Pancreas (tissue), 10 donors: Measurements from ENCODE around the gene ANGPTL7. TPM values are rescaled to one million over a fixed set of nuclear protein-coding genes. Genes with fewer than 3 reads are reported as not detected.

Source experiments
- ATAC-seq, 4 donors: fragments of 200-7000 bp; cut with Tn5 transposase; one replicate each; pipeline versions ENCODE4 v1.8.0 to v1.9.1; 2020; ENCODE audit warnings: mild to moderate bottlenecking in 4 of 4, moderate library complexity in 4 of 4
- DNase-seq, 6 donors: peaks; one replicate each; pipeline ENCODE4 v3.0.0-alpha.2; 2020
- FAIRE-seq: peaks from 2 replicates; lab custom pipeline; 2012; peaks lifted over from hg19 to GRCh38; lab: Jason Lieb, UNC
- H3K27ac ChIP-seq, 4 donors: fragments of 200-600 bp; sonication (generic); 1 replicate in 3 of 4; 2 replicates in 1 of 4; pipeline versions ENCODE4 v1.5.0 to v1.8.0; 2020
- H3K27me3 ChIP-seq, 4 donors: fragments of 200-600 bp; one replicate each; pipeline ENCODE4 v1.8.0; 2021
- H3K36me3 ChIP-seq, 3 donors: fragments of 200-600 bp; sonication (generic) in 1 of 3; one replicate each; pipeline versions ENCODE4 v1.5.0 to v1.8.0; 2020 to 2021
- H3K4me1 ChIP-seq, 3 donors: fragments of 200-600 bp; one replicate each; pipeline ENCODE4 v1.8.0; 2021
- H3K4me3 ChIP-seq, 4 donors: fragments of 200-600 bp; sonication (generic) in 2 of 4; one replicate each; pipeline versions ENCODE4 v1.5.0 to v1.8.0; 2020 to 2021
- H3K9me3 ChIP-seq, 4 donors: fragments of 200-600 bp; one replicate each; pipeline ENCODE4 v1.8.0; 2021
- CTCF ChIP-seq, 4 donors: fragments of 200-600 bp; sonication (generic) in 3 of 4; IDR thresholded peaks; one replicate each; pipeline versions ENCODE4 v1.5.0 to v1.8.0; 2021; ENCODE audit warnings: antibody characterized with exemption in 4 of 4
- WGBS, 2 donors: extraction: QIAGEN DNeasy Blood & Tissue Kit; methylation state at CpG; one replicate each; pipeline ENCODE4 v1.1.7; 2013; 5-methylcytosine and 5-hydroxymethylcytosine counted together
- intact Hi-C, 3 donors: fragments of 100-400 bp; cut with DNase I; formaldehyde crosslinking; loops; one replicate each; pipeline versions ENCODE4 v1.11.1 to v1.14.2; 2022
- polyA plus RNA-seq, 2 donors: library from polyadenylated mRNA; stranded (reverse); fragments of 200-250 nt; gene quantifications; one replicate each; pipeline ENCODE4 v1.2.3, GENCODE V29; 2013
- total RNA-seq, 6 donors: library from RNA; stranded (reverse); fragmentation: NEBNext Ultra II Directional in 4 of 6; extraction: Animal tissue kit (Norgen Biotek cat#: 25700) in 4 of 6; gene quantifications; one replicate each; pipeline versions ENCODE4 v1.2.1 to v1.2.4, GENCODE V29; 2021 to 2023
- donor health status: healthy with polysubstance abuse.
- donor health status: DM: no; HTN: no; CAD: no; lungs with moderate emphysema.
- donor health status: DM: no; HTN: no; CAD: no.
- donor health status: control.
- donor health status: control.
- donor health status: Bipolar disorder and iron deficiency.
- donor health status: DM: yes; HTN: yes; CAD: no.
- donor health status: DM: no; HTN: no; CAD: no.
- donor health status: DM: no; HTN: no; CAD: no.
- donor health status: DM: yes; HTN: yes; CAD: no.

ANGPTL7 gene
- total and polyA plus RNA-seq, 8 donors: 0.09 to 0.63 (median 0.22) TPM; not detected in 2

DNA sequence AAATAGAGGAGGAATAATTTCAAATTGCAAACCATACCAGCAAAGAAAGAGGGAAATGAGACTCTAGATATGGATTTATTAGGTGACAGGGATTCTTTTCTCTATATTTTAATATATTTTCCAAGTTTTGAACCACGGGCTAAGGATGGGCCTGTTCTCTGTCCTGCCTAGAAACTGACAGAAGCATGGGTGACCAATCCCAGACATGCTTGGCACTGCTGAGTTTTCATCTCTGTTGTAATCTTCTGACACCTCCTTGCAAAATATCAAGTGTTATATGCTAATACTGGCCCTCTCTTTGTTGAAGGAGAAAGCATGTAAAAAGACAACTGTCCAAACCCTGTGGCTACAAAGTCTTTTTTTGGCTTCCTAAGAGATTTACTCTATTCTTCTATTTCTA lies 774 bp upstream of the ANGPTL7 start:
- no peak for TF ChIP-seq CTCF (IDR thresholded peaks at IDR 0.05)
- no peaks in the 10 kb centered on the region for H3K27me3 ChIP-seq
- no peaks in the 10 kb centered on the region for H3K4me1 ChIP-seq
- DNase-seq (no peak), FAIRE-seq (no peak), ATAC-seq (no peak)
- intact Hi-C loops: no loop called here
- H3K36me3 ChIP-seq: peaks cover 0 to 8% (median 0%) of the 10 kb centered on the region in 3 donors
- WGBS, 2 donors: 91% methylated on average over 1 of the region's 1 CpG
- no peaks in the 10 kb centered on the region for H3K9me3 ChIP-seq
- no peak overlapping the region for H3K27ac ChIP-seq
- no peak overlapping the region for H3K4me3 ChIP-seq

DNA sequence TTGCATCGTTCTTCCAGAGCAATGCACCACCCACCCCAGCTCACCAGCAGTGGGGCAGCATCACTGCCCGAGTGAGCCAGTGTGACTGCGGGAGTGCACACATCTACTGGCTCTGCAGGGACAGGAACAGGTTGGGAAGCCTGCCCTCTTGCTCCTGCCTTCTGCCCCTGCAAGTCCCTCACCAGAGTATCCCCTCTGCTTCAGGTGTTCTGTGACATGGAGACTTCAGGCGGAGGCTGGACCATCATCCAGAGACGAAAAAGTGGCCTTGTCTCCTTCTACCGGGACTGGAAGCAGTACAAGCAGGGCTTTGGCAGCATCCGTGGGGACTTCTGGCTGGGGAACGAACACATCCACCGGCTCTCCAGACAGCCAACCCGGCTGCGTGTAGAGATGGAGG lies 4.2 kb downstream of the ANGPTL7 start:
- DNase-seq (no peak), ATAC-seq (no peak), FAIRE-seq (no peak)
- Histone ChIP-seq H3K4me3 (no peak overlapping the region), H3K36me3 (peaks cover 0 to 23% (median 0%) of the 10 kb centered on the region in 3 donors), H3K4me1 (no peaks in the 10 kb centered on the region), H3K27me3 (no peaks in the 10 kb centered on the region), H3K27ac (no peak overlapping the region), H3K9me3 (no peaks in the 10 kb centered on the region)
- intact Hi-C loops: no loop called here
- WGBS, 2 donors: 91 to 93% methylated on average over 11 of the region's 11 CpGs
- TF ChIP-seq CTCF (IDR thresholded peaks at IDR 0.05): no peak

DNA sequence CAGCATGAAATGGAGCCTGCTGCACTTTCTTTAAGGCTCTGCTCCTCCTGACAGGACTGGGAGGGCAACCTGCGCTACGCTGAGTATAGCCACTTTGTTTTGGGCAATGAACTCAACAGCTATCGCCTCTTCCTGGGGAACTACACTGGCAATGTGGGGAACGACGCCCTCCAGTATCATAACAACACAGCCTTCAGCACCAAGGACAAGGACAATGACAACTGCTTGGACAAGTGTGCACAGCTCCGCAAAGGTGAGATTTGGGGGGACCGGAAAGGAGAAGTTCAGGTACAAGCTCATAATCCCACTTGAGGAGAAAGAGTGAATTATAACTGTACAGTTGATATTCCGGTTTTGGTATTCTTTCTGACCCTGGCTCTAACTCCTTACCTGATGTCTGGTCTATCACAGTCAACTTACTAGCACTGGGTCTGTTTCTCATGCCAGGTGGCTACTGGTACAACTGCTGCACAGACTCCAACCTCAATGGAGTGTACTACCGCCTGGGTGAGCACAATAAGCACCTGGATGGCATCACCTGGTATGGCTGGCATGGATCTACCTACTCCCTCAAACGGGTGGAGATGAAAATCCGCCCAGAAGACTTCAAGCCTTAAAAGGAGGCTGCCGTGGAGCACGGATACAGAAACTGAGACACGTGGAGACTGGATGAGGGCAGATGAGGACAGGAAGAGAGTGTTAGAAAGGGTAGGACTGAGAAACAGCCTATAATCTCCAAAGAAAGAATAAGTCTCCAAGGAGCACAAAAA lies 5.4 kb downstream of the ANGPTL7 start:
- peaks cover 0 to 35% (median 8%) of the 10 kb centered on the region in 3 donors for H3K36me3 ChIP-seq
- H3K4me3 ChIP-seq: no peak overlapping the region
- no peak for FAIRE-seq
- no peak for ATAC-seq
- TF ChIP-seq CTCF (IDR thresholded peaks at IDR 0.05): no peak
- DNase-seq: no peak
- no peaks in the 10 kb centered on the region for H3K4me1 ChIP-seq
- H3K27ac ChIP-seq: no peak overlapping the region
- WGBS, 2 donors: 92% methylated on average over 14 of the region's 14 CpGs
- no peaks in the 10 kb centered on the region for H3K27me3 ChIP-seq
- intact Hi-C loops: no loop called here
- no peaks in the 10 kb centered on the region for H3K9me3 ChIP-seq

DNA sequence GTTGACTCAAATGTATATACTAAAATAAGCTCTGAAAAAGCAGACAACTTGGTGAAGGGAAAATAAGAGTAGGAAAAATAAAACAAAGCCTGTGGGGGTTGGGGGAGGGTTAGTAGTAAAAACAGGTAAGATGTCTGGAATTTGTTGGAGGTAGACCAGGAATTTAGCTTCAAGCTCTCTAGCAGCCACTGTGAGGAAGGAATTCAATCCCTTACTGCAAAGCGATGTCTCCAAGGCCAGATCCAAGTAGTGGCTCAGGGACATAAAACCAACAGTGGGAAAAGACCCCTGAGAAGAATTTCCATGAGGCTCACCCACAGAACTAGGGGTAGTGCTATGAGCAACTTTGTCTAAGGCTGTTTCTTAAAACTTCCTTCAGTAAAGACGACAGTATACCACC lies 7.8 kb downstream of the ANGPTL7 start:
- ATAC-seq: no peak
- intact Hi-C loops: no loop called here

More for the DNA sequence above, 7.8 kb downstream of the ANGPTL7 start:
- no peak for DNase-seq
- Histone ChIP-seq H3K4me1 (no peaks in the 10 kb centered on the region), H3K27me3 (no peaks in the 10 kb centered on the region), H3K27ac (no peak overlapping the region), H3K9me3 (no peaks in the 10 kb centered on the region), H3K4me3 (no peak overlapping the region), H3K36me3 (peaks cover 0 to 29% (median 8%) of the 10 kb centered on the region in 3 donors)
- 87 to 89% methylated on average over 2 of the region's 2 CpGs for WGBS, 2 donors
- no peak for FAIRE-seq
- TF ChIP-seq CTCF (IDR thresholded peaks at IDR 0.05): no peak
